Pancreas (tissue), 10 donors: Measurements from ENCODE around the gene DCD. TPM values are rescaled to one million over a fixed set of nuclear protein-coding genes. Genes with fewer than 3 reads are reported as not detected.

Experiments used
- ATAC-seq, 4 donors: fragments of 200-7000 bp; cut with Tn5 transposase; one replicate each; pipeline versions ENCODE4 v1.8.0 to v1.9.1; 2020; ENCODE audit warnings: mild to moderate bottlenecking in 4 of 4, moderate library complexity in 4 of 4
- DNase-seq, 6 donors: peaks; one replicate each; pipeline ENCODE4 v3.0.0-alpha.2; 2020
- FAIRE-seq: peaks from 2 replicates; lab custom pipeline; 2012; peaks lifted over from hg19 to GRCh38; lab: Jason Lieb, UNC
- H3K27ac ChIP-seq, 4 donors: fragments of 200-600 bp; sonication (generic); 1 replicate in 3 of 4; 2 replicates in 1 of 4; pipeline versions ENCODE4 v1.5.0 to v1.8.0; 2020
- H3K27me3 ChIP-seq, 4 donors: fragments of 200-600 bp; one replicate each; pipeline ENCODE4 v1.8.0; 2021
- H3K36me3 ChIP-seq, 3 donors: fragments of 200-600 bp; sonication (generic) in 1 of 3; one replicate each; pipeline versions ENCODE4 v1.5.0 to v1.8.0; 2020 to 2021
- H3K4me1 ChIP-seq, 3 donors: fragments of 200-600 bp; one replicate each; pipeline ENCODE4 v1.8.0; 2021
- H3K4me3 ChIP-seq, 4 donors: fragments of 200-600 bp; sonication (generic) in 2 of 4; one replicate each; pipeline versions ENCODE4 v1.5.0 to v1.8.0; 2020 to 2021
- H3K9me3 ChIP-seq, 4 donors: fragments of 200-600 bp; one replicate each; pipeline ENCODE4 v1.8.0; 2021
- CTCF ChIP-seq, 4 donors: fragments of 200-600 bp; sonication (generic) in 3 of 4; IDR thresholded peaks; one replicate each; pipeline versions ENCODE4 v1.5.0 to v1.8.0; 2021; ENCODE audit warnings: antibody characterized with exemption in 4 of 4
- WGBS, 2 donors: extraction: QIAGEN DNeasy Blood & Tissue Kit; methylation state at CpG; one replicate each; pipeline ENCODE4 v1.1.7; 2013; 5-methylcytosine and 5-hydroxymethylcytosine counted together
- intact Hi-C, 3 donors: fragments of 100-400 bp; cut with DNase I; formaldehyde crosslinking; loops; one replicate each; pipeline versions ENCODE4 v1.11.1 to v1.14.2; 2022
- polyA plus RNA-seq, 2 donors: library from polyadenylated mRNA; stranded (reverse); fragments of 200-250 nt; gene quantifications; one replicate each; pipeline ENCODE4 v1.2.3, GENCODE V29; 2013
- total RNA-seq, 6 donors: library from RNA; stranded (reverse); fragmentation: NEBNext Ultra II Directional in 4 of 6; extraction: Animal tissue kit (Norgen Biotek cat#: 25700) in 4 of 6; gene quantifications; one replicate each; pipeline versions ENCODE4 v1.2.1 to v1.2.4, GENCODE V29; 2021 to 2023
- donor health status: healthy with polysubstance abuse.
- donor health status: DM: no; HTN: no; CAD: no; lungs with moderate emphysema.
- donor health status: DM: no; HTN: no; CAD: no.
- donor health status: control.
- donor health status: control.
- donor health status: Bipolar disorder and iron deficiency.
- donor health status: DM: yes; HTN: yes; CAD: no.
- donor health status: DM: no; HTN: no; CAD: no.
- donor health status: DM: no; HTN: no; CAD: no.
- donor health status: DM: yes; HTN: yes; CAD: no.

Gene DCD
- not detected for total RNA-seq
- polyA plus RNA-seq, result not detected

GRCh38 chr12:54648265-54648664, at the start of gene DCD:
DCD (minus strand) TSS chr12:54648365; CDS start chr12:54648303, 62 bp downstream.
- no peak within 1 kb of the TSS for H3K4me3 ChIP-seq
- H3K36me3 ChIP-seq, result no peaks in the 10 kb centered on the region
- DNase-seq (no peak), FAIRE-seq (no peak), ATAC-seq (no peak)
- H3K27me3 ChIP-seq, result no peaks in the 10 kb centered on the region
- intact Hi-C loops, result no loop called here
- WGBS, 2 donors, result 76 to 88% methylated on average over 2 of the region's 2 CpGs
- TF ChIP-seq CTCF (IDR thresholded peaks at IDR 0.05), result no peak
- no peaks in the 10 kb centered on the region for H3K4me1 ChIP-seq
- no peaks in the 10 kb centered on the region for H3K9me3 ChIP-seq
- no peak within 1 kb of the TSS for H3K27ac ChIP-seq

GRCh38 chr12:54697851-54698250, 49.7 kb upstream of the DCD start:
- Histone ChIP-seq H3K9me3 (no peaks in the 10 kb centered on the region), H3K36me3 (no peaks in the 10 kb centered on the region), H3K27ac (no peak overlapping the region), H3K4me3 (no peak overlapping the region), H3K27me3 (no peaks in the 10 kb centered on the region), H3K4me1 (no peaks in the 10 kb centered on the region)
- no peak for TF ChIP-seq CTCF (IDR thresholded peaks at IDR 0.05)
- DNase-seq, result no peak
- 22 to 35% methylated on average over 1 of the region's 1 CpG for WGBS, 2 donors
- intact Hi-C loops, result no loop called here
- FAIRE-seq, result no peak
- ATAC-seq, result no peak

- H3K27me3 ChIP-seq, result peaks cover 0 to 3% (median 0%) of the 10 kb centered on the region in 4 donors
- H3K4me3 ChIP-seq, result no peak overlapping the region
- FAIRE-seq, result no peak
- intact Hi-C loops, result no loop called here
- no peak for DNase-seq
- no peak overlapping the region for H3K27ac ChIP-seq
- H3K4me1 ChIP-seq, result peaks cover 0 to 3% (median 0%) of the 10 kb centered on the region in 3 donors
- ATAC-seq, result no peak
- H3K9me3 ChIP-seq, result no peaks in the 10 kb centered on the region
- TF ChIP-seq CTCF (IDR thresholded peaks at IDR 0.05), result no peak
- H3K36me3 ChIP-seq, result no peaks in the 10 kb centered on the region
- WGBS, 2 donors, result 58 to 61% methylated on average over 2 of the region's 2 CpGs
Observed at GRCh38 chr12:54692353-54692752, 44.2 kb upstream of the DCD start.

- ATAC-seq, result no peak
- Histone ChIP-seq H3K4me3 (no peak overlapping the region), H3K36me3 (no peaks in the 10 kb centered on the region), H3K27me3 (peaks cover 0 to 3% (median 0%) of the 10 kb centered on the region in 4 donors), H3K9me3 (no peaks in the 10 kb centered on the region), H3K4me1 (peaks cover 7 to 13% (median 9%) of the 10 kb centered on the region in 3 donors), H3K27ac (no peak overlapping the region)
- no peak for DNase-seq
- intact Hi-C loops, result no loop called here
- no peak for FAIRE-seq
- WGBS, 2 donors, result 46 to 56% methylated on average over 2 of the region's 2 CpGs
- TF ChIP-seq CTCF (IDR thresholded peaks at IDR 0.05), result no peak
Observed at GRCh38 chr12:54689984-54690383, 41.8 kb upstream of the DCD start.

- ATAC-seq (no peak), DNase-seq (no peak), FAIRE-seq (no peak)
- peaks cover 0 to 3% (median 0%) of the 10 kb centered on the region in 4 donors for H3K27me3 ChIP-seq
- no peak overlapping the region for H3K27ac ChIP-seq
- no peak overlapping the region for H3K4me3 ChIP-seq
- peaks cover 7 to 13% (median 11%) of the 10 kb centered on the region in 3 donors for H3K4me1 ChIP-seq
- no peak for TF ChIP-seq CTCF (IDR thresholded peaks at IDR 0.05)
- WGBS, 2 donors, result 63 to 70% methylated on average over 8 of the region's 8 CpGs
- H3K9me3 ChIP-seq, result no peaks in the 10 kb centered on the region
- H3K36me3 ChIP-seq, result no peaks in the 10 kb centered on the region
- intact Hi-C loops, result no loop called here
Observed at GRCh38 chr12:54689034-54689372, 40.8 kb upstream of the DCD start.
